H9 (cell line): ENCODE measurements around the gene NFIL3. TPM values are rescaled to one million over a fixed set of nuclear protein-coding genes. Genes with fewer than 3 reads are reported as not detected.

Source experiments
- DNase-seq: peaks from one replicate; pipeline ENCODE4 v3.0.0-alpha.2; 2017
- H2AFZ ChIP-seq: one replicate; pipeline ENCODE4 v1.6.1; 2013; ENCODE audit warnings: mild to moderate bottlenecking, low read length, control low read depth, moderate library complexity
- H2AK5ac ChIP-seq: 2 replicates; pipeline ENCODE4 v1.6.1; 2013; ENCODE audit warnings: low read length, control low read depth, mixed read lengths; ENCODE audit not compliant: insufficient read length
- H2BK120ac ChIP-seq: one replicate; pipeline ENCODE4 v1.6.1; 2013; ENCODE audit warnings: low read depth, mild to moderate bottlenecking, low read length, control low read depth, inconsistent platforms; ENCODE audit not compliant: poor library complexity, severe bottlenecking
- H2BK12ac ChIP-seq: 2 replicates; pipeline ENCODE4 v1.6.1; 2013; ENCODE audit warnings: low read length, control low read depth, mixed read lengths, low read depth; ENCODE audit not compliant: insufficient read length
- H2BK15ac ChIP-seq: 2 replicates; pipeline ENCODE4 v1.6.1; 2013; ENCODE audit warnings: low read depth, low read length, control low read depth
- H2BK20ac ChIP-seq: one replicate; pipeline ENCODE4 v1.6.1; 2013; ENCODE audit warnings: low read depth, mild to moderate bottlenecking, low read length, control low read depth, inconsistent platforms; ENCODE audit not compliant: poor library complexity, severe bottlenecking
- H2BK5ac ChIP-seq: 2 replicates; pipeline ENCODE4 v1.6.1; 2013; ENCODE audit warnings: low read length, control low read depth, mixed read lengths; ENCODE audit not compliant: insufficient read length
- H3K14ac ChIP-seq: 2 replicates; pipeline ENCODE4 v1.6.1; 2013; ENCODE audit warnings: low read length, control low read depth; ENCODE audit not compliant: insufficient read depth
- H3K18ac ChIP-seq: 2 replicates; pipeline ENCODE4 v1.6.1; 2013; ENCODE audit warnings: low read depth, mild to moderate bottlenecking, mixed read lengths, low read length, control low read depth; ENCODE audit not compliant: insufficient read length
- H3K23ac ChIP-seq: 2 replicates; pipeline ENCODE4 v1.6.1; 2013; ENCODE audit warnings: low read length, control low read depth, mixed read lengths, low read depth; ENCODE audit not compliant: insufficient read length
- H3K23me2 ChIP-seq: 2 replicates; pipeline ENCODE4 v1.6.1; 2013; ENCODE audit warnings: low read depth, mild to moderate bottlenecking, mixed read lengths, low read length, control low read depth; ENCODE audit not compliant: insufficient read length, poor library complexity, severe bottlenecking
- H3K27ac ChIP-seq: 2 replicates; pipeline ENCODE4 v1.5.1; 2013; ENCODE audit warnings: low read length, control low read depth, mixed read lengths, low read depth; ENCODE audit not compliant: insufficient read length
- H3K27me3 ChIP-seq: 2 replicates; pipeline ENCODE4 v1.6.1; 2013; ENCODE audit warnings: low read length, control low read depth, inconsistent platforms; ENCODE audit not compliant: insufficient read depth
- H3K4ac ChIP-seq: 2 replicates; pipeline ENCODE4 v1.6.1; 2013; ENCODE audit warnings: low read depth, mild to moderate bottlenecking, control low read depth, inconsistent platforms, low read length, moderate library complexity
- H3K4me1 ChIP-seq: 2 replicates; pipeline ENCODE4 v1.6.1; 2013; ENCODE audit warnings: low read length, control low read depth, inconsistent platforms; ENCODE audit not compliant: insufficient read depth
- H3K4me2 ChIP-seq: 2 replicates; pipeline ENCODE4 v1.6.1; 2013; ENCODE audit warnings: low read length, control low read depth, mixed read lengths; ENCODE audit not compliant: insufficient read length, insufficient read depth
- H3K56ac ChIP-seq: 2 replicates; pipeline ENCODE4 v1.6.1; 2013; ENCODE audit warnings: low read depth, mild to moderate bottlenecking, mixed read lengths, low read length, control low read depth; ENCODE audit not compliant: insufficient read length
- H3K79me1 ChIP-seq: 2 replicates; pipeline ENCODE4 v1.6.1; 2013; ENCODE audit warnings: low read depth, mild to moderate bottlenecking, moderate library complexity, low read length, control low read depth, inconsistent platforms; ENCODE audit not compliant: insufficient read depth, poor library complexity, severe bottlenecking
- H3K79me2 ChIP-seq: 2 replicates; pipeline ENCODE4 v1.6.1; 2013; ENCODE audit warnings: low read length, control low read depth, inconsistent platforms; ENCODE audit not compliant: insufficient read depth
- H3K9ac ChIP-seq: 2 replicates; pipeline ENCODE4 v1.6.1; 2013; ENCODE audit warnings: low read length, control low read depth, mixed read lengths; ENCODE audit not compliant: insufficient read length; ENCODE audit errors: extremely low read depth
- H3K9me3 ChIP-seq: one replicate; pipeline ENCODE4 v1.6.1; 2013; ENCODE audit warnings: low read depth, low read length, inconsistent platforms; ENCODE audit not compliant: control insufficient read depth
- H3T11ph ChIP-seq: one replicate; pipeline ENCODE4 v1.6.1; 2013; ENCODE audit warnings: mild to moderate bottlenecking, low read length, control low read depth, inconsistent platforms
- H4K20me1 ChIP-seq: one replicate; pipeline ENCODE4 v1.6.1; 2013; ENCODE audit not compliant: control insufficient read depth, insufficient read length, insufficient read depth
- H4K5ac ChIP-seq: 2 replicates; pipeline ENCODE4 v1.6.1; 2013; ENCODE audit warnings: low read depth, mild to moderate bottlenecking, mixed read lengths, low read length, control low read depth; ENCODE audit not compliant: insufficient read length
- H4K8ac ChIP-seq: replicated peaks from 2 replicates; pipeline ENCODE4 v1.6.1; 2013; ENCODE audit warnings: low read length, control low read depth, mixed read lengths, low read depth; ENCODE audit not compliant: insufficient read length
- H4K91ac ChIP-seq: 2 replicates; pipeline ENCODE4 v1.6.1; 2013; ENCODE audit warnings: low read depth, mild to moderate bottlenecking, moderate library complexity, mixed read lengths, low read length, control low read depth; ENCODE audit not compliant: insufficient read length
- H3K27ac Mint-ChIP-seq, 3 experiments: 2 replicates in 2 of 3; 3 replicates in 1 of 3; pipeline ENCODE4 v1.8.0; 2020 to 2021; ENCODE audit warnings: mixed read lengths in 3 of 3, mild to moderate bottlenecking in 1 of 3, moderate library complexity in 1 of 3
- H3K27me3 Mint-ChIP-seq: 2 replicates; pipeline ENCODE4 v1.8.0; 2021; ENCODE audit warnings: low read depth, mild to moderate bottlenecking, moderate library complexity, mixed read lengths
- H3K36me3 Mint-ChIP-seq, 3 experiments: 2 replicates in 2 of 3; 3 replicates in 1 of 3; pipeline ENCODE4 v1.8.0; 2020 to 2021; ENCODE audit warnings: low read depth in 3 of 3, mixed read lengths in 3 of 3; ENCODE audit not compliant: insufficient read depth in 1 of 3
- H3K4me1 Mint-ChIP-seq, 2 experiments: 2 replicates each; pipeline ENCODE4 v1.8.0; 2020; ENCODE audit warnings: mixed read lengths in 2 of 2
- H3K4me3 Mint-ChIP-seq, 2 experiments: 2 replicates in 1 of 2; 3 replicates in 1 of 2; pipeline ENCODE4 v1.8.0; 2020 to 2021; ENCODE audit warnings: mild to moderate bottlenecking in 2 of 2, mixed read lengths in 2 of 2, moderate library complexity in 1 of 2
- H3K9me3 Mint-ChIP-seq, 2 experiments: 2 replicates in 1 of 2; 3 replicates in 1 of 2; pipeline ENCODE4 v1.8.0; 2020; ENCODE audit warnings: mild to moderate bottlenecking in 2 of 2, mixed read lengths in 2 of 2, moderate library complexity in 1 of 2
- WGBS: extraction: QIAGEN DNeasy Blood & Tissue Kit; methylation state at CpG from one replicate; pipeline ENCODE4 v1.1.7; 2013; ENCODE audit warnings: missing lambda C conversion rate, low lambda C conversion rate, mixed read lengths; ENCODE audit not compliant: insufficient read length; ENCODE audit errors: extremely low coverage; 5-methylcytosine and 5-hydroxymethylcytosine counted together
- total RNA-seq: library from RNA; stranded (reverse); gene quantifications from 2 replicates; pipeline ENCODE4 v1.2.1, GENCODE V29; 2021
- TF ChIP-seq, protein P1 (sequence below): fragments of 200-600 bp; sonication (generic); conservative IDR thresholded peaks from 3 replicates; pipeline ENCODE4 v1.8.0; 2021; ENCODE audit warnings: antibody characterized with exemption, mild to moderate bottlenecking

NFIL3 gene
- total RNA-seq, 1 experiment from 2014 or later, result 8.4 TPM

DNA sequence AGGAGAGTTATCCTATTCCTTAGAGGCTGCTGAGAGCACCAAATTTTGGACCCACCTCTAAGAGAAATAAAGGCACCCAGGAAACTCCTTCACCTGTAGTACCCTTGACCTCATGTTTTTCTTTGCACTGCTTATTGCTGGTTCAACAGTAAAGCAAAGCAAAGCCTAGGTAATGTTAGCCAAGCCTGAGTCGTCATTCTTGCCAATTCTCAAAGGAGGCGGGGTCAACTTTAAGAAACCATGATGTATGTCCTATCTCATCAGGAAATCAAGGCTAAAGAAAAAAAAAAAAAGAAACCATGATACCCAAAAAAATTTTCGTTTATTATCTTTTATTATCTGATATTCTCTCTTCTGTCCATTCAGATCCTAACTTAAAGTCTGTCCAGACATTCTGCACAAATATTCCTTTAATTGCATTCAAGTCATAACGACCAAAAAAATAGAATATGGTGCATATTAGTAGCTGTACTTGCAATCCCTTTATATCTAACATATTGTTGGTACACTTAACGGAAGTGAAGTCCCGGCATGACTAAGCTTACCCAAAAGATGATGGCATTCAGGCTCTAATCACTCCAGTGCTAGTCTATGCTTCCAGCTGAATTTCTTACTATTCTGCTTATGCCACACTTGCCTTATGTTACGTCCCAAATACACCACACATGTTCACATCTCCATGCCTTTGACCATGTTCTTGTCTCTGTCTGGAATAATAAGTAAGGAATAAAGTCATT lies 63.7 kb downstream of the NFIL3 start:
- Histone ChIP-seq H3K23me2 (no peaks in the 10 kb centered on the region), H2BK20ac (no peak overlapping the region), H3K4me1 (peaks cover 8% of the 10 kb centered on the region), H4K8ac (no peak overlapping the region), H2BK5ac (no peak overlapping the region), H3K79me2 (peaks cover 15% of the 10 kb centered on the region; the same call in 1 of the 2 replicates), H3K79me1 (no peaks in the 10 kb centered on the region), H2BK12ac (no peak overlapping the region), H4K91ac (no peak overlapping the region), H3K9me3 (no peaks in the 10 kb centered on the region), H3K4ac (no peak overlapping the region), H3K27me3 (no peaks in the 10 kb centered on the region), H3K56ac (no peak overlapping the region), H3K4me2 (peak overlapping the region; percentile 65), H3T11ph (no peak overlapping the region), H2BK15ac (no peak overlapping the region), H4K20me1 (no peaks in the 10 kb centered on the region), H3K27ac (no peak overlapping the region), H3K14ac (no peak overlapping the region), H2BK120ac (no peak overlapping the region), H3K9ac (no peak overlapping the region), H3K23ac (no peak overlapping the region), H4K5ac (no peak overlapping the region), H2AFZ (no peak overlapping the region), H3K18ac (no peak overlapping the region), H2AK5ac (no peak overlapping the region)
- TF ChIP-seq, protein P1, sequence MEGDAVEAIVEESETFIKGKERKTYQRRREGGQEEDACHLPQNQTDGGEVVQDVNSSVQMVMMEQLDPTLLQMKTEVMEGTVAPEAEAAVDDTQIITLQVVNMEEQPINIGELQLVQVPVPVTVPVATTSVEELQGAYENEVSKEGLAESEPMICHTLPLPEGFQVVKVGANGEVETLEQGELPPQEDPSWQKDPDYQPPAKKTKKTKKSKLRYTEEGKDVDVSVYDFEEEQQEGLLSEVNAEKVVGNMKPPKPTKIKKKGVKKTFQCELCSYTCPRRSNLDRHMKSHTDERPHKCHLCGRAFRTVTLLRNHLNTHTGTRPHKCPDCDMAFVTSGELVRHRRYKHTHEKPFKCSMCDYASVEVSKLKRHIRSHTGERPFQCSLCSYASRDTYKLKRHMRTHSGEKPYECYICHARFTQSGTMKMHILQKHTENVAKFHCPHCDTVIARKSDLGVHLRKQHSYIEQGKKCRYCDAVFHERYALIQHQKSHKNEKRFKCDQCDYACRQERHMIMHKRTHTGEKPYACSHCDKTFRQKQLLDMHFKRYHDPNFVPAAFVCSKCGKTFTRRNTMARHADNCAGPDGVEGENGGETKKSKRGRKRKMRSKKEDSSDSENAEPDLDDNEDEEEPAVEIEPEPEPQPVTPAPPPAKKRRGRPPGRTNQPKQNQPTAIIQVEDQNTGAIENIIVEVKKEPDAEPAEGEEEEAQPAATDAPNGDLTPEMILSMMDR, result no peak
- H3K27me3 Mint-ChIP-seq, result no peaks in the 10 kb centered on the region; the same call in none of the 2 replicates
- DNase-seq, result no peak
- H3K36me3 Mint-ChIP-seq, result peaks cover 12 to 39% (median 17%) of the 10 kb centered on the region in 3 experiments; a peak in 6 of 7 replicates
- peak overlapping the region; percentile 94 to 98 for H3K4me3 Mint-ChIP-seq
- peaks cover under 1 to 6% of the 10 kb centered on the region in 2 experiments; a peak in 4 of 5 replicates for H3K9me3 Mint-ChIP-seq
- WGBS, result no CpG with 5 or more reads among the region's 7 CpGs
- peaks cover 22 to 25% of the 10 kb centered on the region in 2 experiments for H3K4me1 Mint-ChIP-seq
- peak overlapping the region in 1 of 3 experiments; percentile 60; a peak in 1 of 7 replicates for H3K27ac Mint-ChIP-seq
